NCI-H187 (cell line): ENCODE data around the gene RASAL1.
A peak's percentile ranks its signal among the peaks of the same experiment; 100 is the strongest.

Source experiments
- DNase-seq, 2 experiments: peaks; one replicate each; lab custom pipeline; 2025; lab: John Stamatoyannopoulos, UW

The RASAL1 gene

GRCh38 chr12:113135178-113136127 is at the start of gene RASAL1:
Gene RASAL1 (minus strand): TSS chr12:113135761. CDS start chr12:113135462, 299 bp downstream.
- peak; percentile 35 to 66 for DNase-seq

- peak; percentile 50 to 63 for DNase-seq
Observed at GRCh38 chr12:113184900-113185179, 49.3 kb upstream of the RASAL1 start.

- DNase-seq: no peak
Observed at GRCh38 chr12:113184098-113184899, 48.7 kb upstream of the RASAL1 start.

GRCh38 chr12:113183030-113183589 is 47.5 kb upstream of the RASAL1 start:
- DNase-seq: no peak

GRCh38 chr12:113181975-113182374 is 46.4 kb upstream of the RASAL1 start:
- DNase-seq: no peak

- no peak for DNase-seq
Observed at GRCh38 chr12:113180333-113180732, 44.8 kb upstream of the RASAL1 start.

GRCh38 chr12:113179023-113179422 is 43.5 kb upstream of the RASAL1 start:
- no peak for DNase-seq

- peak; percentile 17 to 18 for DNase-seq
Observed at GRCh38 chr12:113174461-113175384, 39.2 kb upstream of the RASAL1 start.

GRCh38 chr12:113173081-113173698 is 37.6 kb upstream of the RASAL1 start:
- no peak for DNase-seq

- DNase-seq: no peak
Observed at GRCh38 chr12:113172185-113172584, 36.6 kb upstream of the RASAL1 start.

GRCh38 chr12:113171543-113171942 is 36.0 kb upstream of the RASAL1 start:
- DNase-seq: no peak

GRCh38 chr12:113170926-113171325 is 35.4 kb upstream of the RASAL1 start:
- DNase-seq: no peak

GRCh38 chr12:113170457-113170856 is 34.9 kb upstream of the RASAL1 start:
- no peak for DNase-seq

- DNase-seq: no peak
Observed at GRCh38 chr12:113169697-113170096, 34.1 kb upstream of the RASAL1 start.

- no peak for DNase-seq
Observed at GRCh38 chr12:113167868-113168267, 32.3 kb upstream of the RASAL1 start.

GRCh38 chr12:113165521-113166450 is 30.2 kb upstream of the RASAL1 start:
- no peak for DNase-seq

GRCh38 chr12:113164014-113164413 is 28.5 kb upstream of the RASAL1 start:
- no peak for DNase-seq

- DNase-seq: no peak
Observed at GRCh38 chr12:113163030-113163360, 27.4 kb upstream of the RASAL1 start.

- no peak for DNase-seq
Observed at GRCh38 chr12:113162102-113163029, 26.8 kb upstream of the RASAL1 start.
